ENCODE measurements around the gene CCT6B. TPM values are rescaled to one million over a fixed set of nuclear protein-coding genes. Genes with fewer than 3 reads are reported as not detected.

CCT6B gene
- total and polyA plus RNA-seq, 2 of the 13 experiments (the other 11 are each of a cell fraction or from before 2014, with no cell fraction given): 0.41 to 1.4 TPM

- TF ChIP-seq SOX5 (CRISPR knock-in tag; IDR thresholded peaks at IDR 0.05; ENCODE audit: borderline replicate concordance) (no peak), SUZ12 (IDR thresholded peaks at IDR 0.05; ENCODE audit: low read depth, low read length) (no peak), KDM6A (CRISPR knock-in tag; IDR thresholded peaks at IDR 0.05; ENCODE audit: low read depth) (no peak), NCOA2 (CRISPR knock-in tag; IDR thresholded peaks at IDR 0.05) (peak; percentile 53), ZNF703 (CRISPR knock-in tag; IDR thresholded peaks at IDR 0.05; ENCODE audit: borderline replicate concordance) (0 out of 2 replicates have a peak, but pooled peaks have one; percentile 74), SATB2 (CRISPR knock-in tag; IDR thresholded peaks at IDR 0.05) (peak; percentile 48; the same call in 1 of the 2 replicates), ZBTB38 (CRISPR knock-in tag; IDR thresholded peaks at IDR 0.05) (peak; percentile 73; the same call in 1 of the 2 replicates), ZBTB3 (CRISPR knock-in tag; IDR thresholded peaks at IDR 0.05; ENCODE audit: borderline replicate concordance, low read depth) (no peak), ZNF468 (CRISPR knock-in tag; IDR thresholded peaks at IDR 0.05) (no peak), ZNF441 (CRISPR knock-in tag; IDR thresholded peaks at IDR 0.05; ENCODE audit: borderline replicate concordance) (peak; percentile 80; the same call in 1 of the 2 replicates), ZNF614 (CRISPR knock-in tag; IDR thresholded peaks at IDR 0.05; ENCODE audit: borderline replicate concordance) (0 out of 2 replicates have a peak, but pooled peaks have one; percentile 67), HNRNPK (IDR thresholded peaks at IDR 0.05; ENCODE audit: low read depth, low read length, poor library complexity, severe bottlenecking) (no peak), MED13 (CRISPR knock-in tag; IDR thresholded peaks at IDR 0.05) (no peak), MYNN (CRISPR knock-in tag; IDR thresholded peaks at IDR 0.05; ENCODE audit: low read depth) (no peak), ZNF607 (CRISPR knock-in tag; IDR thresholded peaks at IDR 0.05; ENCODE audit: borderline replicate concordance) (peak; percentile 13; the same call in 1 of the 2 replicates), ZNF883 (CRISPR knock-in tag; IDR thresholded peaks at IDR 0.05; ENCODE audit: not compliant biosample characterization) (peak; percentile 63), U2AF1 (optimal IDR thresholded peaks at IDR 0.05; ENCODE audit: low read depth, low read length) (peak; percentile 39), EZH2 (conservative IDR thresholded peaks at IDR 0.05; ENCODE audit: low read depth, low read length) (no peak)
- TF ChIP-seq, protein P1, sequence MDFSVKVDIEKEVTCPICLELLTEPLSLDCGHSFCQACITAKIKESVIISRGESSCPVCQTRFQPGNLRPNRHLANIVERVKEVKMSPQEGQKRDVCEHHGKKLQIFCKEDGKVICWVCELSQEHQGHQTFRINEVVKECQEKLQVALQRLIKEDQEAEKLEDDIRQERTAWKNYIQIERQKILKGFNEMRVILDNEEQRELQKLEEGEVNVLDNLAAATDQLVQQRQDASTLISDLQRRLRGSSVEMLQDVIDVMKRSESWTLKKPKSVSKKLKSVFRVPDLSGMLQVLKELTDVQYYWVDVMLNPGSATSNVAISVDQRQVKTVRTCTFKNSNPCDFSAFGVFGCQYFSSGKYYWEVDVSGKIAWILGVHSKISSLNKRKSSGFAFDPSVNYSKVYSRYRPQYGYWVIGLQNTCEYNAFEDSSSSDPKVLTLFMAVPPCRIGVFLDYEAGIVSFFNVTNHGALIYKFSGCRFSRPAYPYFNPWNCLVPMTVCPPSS (IDR thresholded peaks at IDR 0.05): no peak
Measured at GRCh38 chr17:34961093-34961911, at the start of gene CCT6B, which contains the start of gene ZNF830 (continued).
